Ascending aorta (tissue), 2 donors: Measurements from ENCODE around the gene ATAD3A. TPM values are rescaled to one million over a fixed set of nuclear protein-coding genes. Genes with fewer than 3 reads are reported as not detected.
"Not testable (repeated sequence)": the region's sequence is repeated elsewhere in the genome, so short reads cannot be mapped to it uniquely, and the experiment has no call there.

Experiments used
- DNase-seq, 2 donors: peaks; one replicate each; pipeline ENCODE4 v3.0.0-alpha.2; 2019; ENCODE audit warnings: low spot score in 2 of 2
- H3K27ac ChIP-seq, 2 donors: fragments of 200-600 bp; sonication (generic); one replicate each; pipeline ENCODE4 v1.5.1; 2016 to 2017; ENCODE audit warnings: mild to moderate bottlenecking in 1 of 2
- H3K27me3 ChIP-seq: fragments of 200-600 bp; sonication (generic); one replicate; pipeline ENCODE4 v1.5.1; 2017
- H3K36me3 ChIP-seq, 2 donors: fragments of 200-600 bp; sonication (generic); one replicate each; pipeline ENCODE4 v1.5.1; 2016
- H3K4me1 ChIP-seq, 2 donors: fragments of 200-600 bp; sonication (generic); one replicate each; pipeline ENCODE4 v1.5.1; 2016 to 2017; ENCODE audit warnings: mild to moderate bottlenecking in 1 of 2
- H3K4me3 ChIP-seq, 2 donors: fragments of 200-600 bp; sonication (generic); one replicate each; pipeline ENCODE4 v1.5.1; 2016 to 2017; ENCODE audit warnings: mild to moderate bottlenecking in 1 of 2
- H3K9me3 ChIP-seq, 2 donors: fragments of 200-600 bp; sonication (generic); one replicate each; pipeline ENCODE4 v1.5.1; 2016
- CTCF ChIP-seq, 3 experiments: fragments of 200-600 bp in 2 of 3; fragments of 450-650 bp in 1 of 3; sonication (generic) in 2 of 3; IDR thresholded peaks; one replicate each; pipeline ENCODE4 v1.5.1; 2016 to 2019; ENCODE audit warnings: antibody characterized with exemption in 3 of 3, mild to moderate bottlenecking in 1 of 3, moderate library complexity in 1 of 3
- intact Hi-C: fragments of 100-400 bp; cut with DNase I; formaldehyde crosslinking; loops from one replicate; pipeline ENCODE4 v1.15.1; 2023
- total RNA-seq: library from RNA; depleted of rRNA; stranded (reverse); fragments of >200 nt; gene quantifications from one replicate; pipeline ENCODE4 v1.1.0, GENCODE V29; 2016

ATAD3A gene
- total RNA-seq, 1 donor from 2014 or later: 46.3 TPM

GRCh38 chr1:1471389-1472052, 40.4 kb upstream of the ATAD3A start, which contains the start of gene ATAD3B:
Gene ATAD3B (plus strand): TSS chr1:1471765. CDS start chr1:1471885, 120 bp downstream.
- peak; percentile 67 to 96 for DNase-seq
- Histone ChIP-seq H3K27ac (peak within 1 kb of the TSS; percentile 72 to 77), H3K27me3 (no peaks in the 10 kb centered on the region), H3K9me3 (no peaks in the 10 kb centered on the region), H3K4me3 (peak within 1 kb of the TSS; percentile 73 to 81), H3K4me1 (peaks cover 0 to 22% of the 10 kb centered on the region in 2 donors), H3K36me3 (no peaks in the 10 kb centered on the region)
- intact Hi-C loops: loop anchor here (1.0 to 2.0 kb wide), 3 partner anchors 40 to 103 kb away; partner anchors contain the start of genes MRPL20 and SSU72
- no peak for TF ChIP-seq CTCF (IDR thresholded peaks at IDR 0.05)

GRCh38 chr1:1472053-1472876, 39.7 kb upstream of the ATAD3A start:
- DNase-seq, H3K9me3 ChIP-seq, H3K27me3 ChIP-seq, intact Hi-C loops, H3K36me3 ChIP-seq, H3K27ac ChIP-seq: not testable (repeated sequence)
- Histone ChIP-seq H3K4me1 (peaks cover 0 to 22% of the 10 kb centered on the region in 2 donors), H3K4me3 (peak overlapping the region; percentile 73 to 81)

- H3K36me3 ChIP-seq: peaks cover 27 to 35% of the 10 kb centered on the region in 2 donors
- H3K27me3 ChIP-seq, intact Hi-C loops, H3K4me3 ChIP-seq, H3K9me3 ChIP-seq, H3K27ac ChIP-seq, DNase-seq: not testable (repeated sequence)
- peaks cover 0 to 19% of the 10 kb centered on the region in 2 donors for H3K4me1 ChIP-seq
These were observed 36.0 kb upstream of the ATAD3A start for GRCh38 chr1:1476011-1476410.

DNA sequence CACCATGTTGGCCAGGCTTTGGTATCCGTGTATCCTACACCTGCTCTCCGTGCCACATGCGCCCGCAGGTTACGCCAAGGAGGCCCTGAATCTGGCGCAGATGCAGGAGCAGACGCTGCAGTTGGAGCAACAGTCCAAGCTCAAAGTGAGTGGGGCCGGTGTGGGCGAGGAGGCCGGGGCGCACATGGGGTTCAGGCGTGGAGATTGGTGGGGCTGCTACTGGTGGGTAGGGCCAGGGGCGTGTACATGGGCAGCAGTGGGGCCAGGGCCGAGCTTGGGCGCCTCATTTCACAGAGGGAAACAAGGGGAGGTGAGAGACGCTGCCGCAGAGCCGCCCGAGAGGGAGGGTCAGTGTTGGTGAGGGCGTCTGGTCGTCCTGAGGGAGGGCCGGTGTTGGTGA, 34.8 kb upstream of the ATAD3A start:
- no peak for TF ChIP-seq CTCF (IDR thresholded peaks at IDR 0.05)
- no peak for DNase-seq
- no peaks in the 10 kb centered on the region for H3K27me3 ChIP-seq
- intact Hi-C loops: no loop called here
- H3K9me3 ChIP-seq: no peaks in the 10 kb centered on the region
- peaks cover 0 to 18% of the 10 kb centered on the region in 2 donors for H3K4me1 ChIP-seq
- no peak overlapping the region for H3K27ac ChIP-seq
- H3K36me3 ChIP-seq: peaks cover 27 to 36% of the 10 kb centered on the region in 2 donors
- H3K4me3 ChIP-seq: no peak overlapping the region

GRCh38 chr1:1479547-1480487, 32.1 kb upstream of the ATAD3A start:
- no peaks in the 10 kb centered on the region for H3K4me1 ChIP-seq
- TF ChIP-seq CTCF (IDR thresholded peaks at IDR 0.05): no peak
- no peaks in the 10 kb centered on the region for H3K9me3 ChIP-seq
- intact Hi-C loops: no loop called here
- peaks cover 40 to 53% of the 10 kb centered on the region in 2 donors for H3K36me3 ChIP-seq
- H3K4me3 ChIP-seq: no peak overlapping the region
- H3K27me3 ChIP-seq: no peaks in the 10 kb centered on the region
- no peak overlapping the region for H3K27ac ChIP-seq
- no peak for DNase-seq

DNA sequence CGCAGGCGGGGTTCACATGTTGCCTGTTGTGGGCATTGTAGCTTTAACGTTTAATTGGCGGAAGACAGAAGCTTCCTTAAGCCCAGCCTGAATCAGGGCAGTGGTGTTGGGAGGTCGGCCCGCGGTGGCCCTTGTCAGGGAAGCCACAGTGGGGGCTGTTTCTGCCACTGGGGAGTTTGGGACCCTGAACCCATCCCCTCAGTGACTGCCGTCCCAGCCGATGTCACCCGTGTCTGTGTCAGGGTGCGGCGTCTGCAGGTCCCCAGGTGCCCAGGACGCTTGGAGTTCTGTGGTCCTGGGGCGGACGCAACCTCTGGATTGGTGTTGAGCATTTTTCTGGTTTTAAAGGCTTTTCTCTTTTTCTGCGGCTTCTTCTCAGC, 31.5 kb upstream of the ATAD3A start:
- H3K9me3 ChIP-seq, DNase-seq, H3K27me3 ChIP-seq, H3K27ac ChIP-seq, intact Hi-C loops, H3K4me1 ChIP-seq, H3K4me3 ChIP-seq: not testable (repeated sequence)
- H3K36me3 ChIP-seq: peaks cover 40 to 56% of the 10 kb centered on the region in 2 donors

- intact Hi-C loops, H3K27me3 ChIP-seq, H3K4me3 ChIP-seq, H3K27ac ChIP-seq, H3K4me1 ChIP-seq, H3K9me3 ChIP-seq, DNase-seq: not testable (repeated sequence)
- peaks cover 49 to 64% of the 10 kb centered on the region in 2 donors for H3K36me3 ChIP-seq
These were observed 30.2 kb upstream of the ATAD3A start for GRCh38 chr1:1481811-1482210.
